ENCODE measurements around the gene LZTR1. TPM values are rescaled to one million over a fixed set of nuclear protein-coding genes. Genes with fewer than 3 reads are reported as not detected.

Gene LZTR1
- total RNA-seq, 1 donor from 2014 or later: 21.9 TPM

DNA sequence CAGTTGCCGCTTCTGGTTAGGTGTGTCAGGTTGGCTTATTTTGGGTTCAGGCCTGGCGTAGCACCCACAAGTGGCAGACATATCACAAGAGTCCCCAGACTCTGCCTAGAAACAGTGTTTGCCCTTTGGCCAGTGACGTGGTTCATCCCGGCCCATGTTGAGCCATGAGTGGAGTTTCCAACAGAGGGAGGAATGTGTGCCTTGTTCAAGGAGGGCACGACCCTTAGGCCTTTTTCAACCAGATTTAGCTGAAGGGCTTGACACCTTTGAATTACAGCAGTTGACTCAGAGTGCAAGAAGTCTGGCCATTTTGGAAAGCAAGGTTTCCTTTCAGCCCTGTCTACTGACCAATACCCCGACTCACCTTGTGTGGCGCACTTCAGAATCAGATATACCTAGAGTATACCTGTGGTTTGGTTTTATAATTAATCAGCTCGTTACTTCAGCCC, 30.1 kb upstream of the LZTR1 start:
- H3K4me1 ChIP-seq: no peaks in the 10 kb centered on the region
- peaks cover 60% of the 10 kb centered on the region for H3K79me2 ChIP-seq (ENCODE audit: low read depth)
- Mint-ChIP-seq H3K27me3 (ENCODE audit: insufficient read depth, low read depth) (peaks cover 2% of the 10 kb centered on the region), H3K27ac (no peak overlapping the region), H3K4me1 (peaks cover 12% of the 10 kb centered on the region), H3K9me3 (no peaks in the 10 kb centered on the region), H3K4me3 (no peak overlapping the region), H3K36me3 (peaks cover 19% of the 10 kb centered on the region)
- H3K27me3 ChIP-seq: peaks cover 15% of the 10 kb centered on the region
- no peak overlapping the region for H3K4me3 ChIP-seq
- H3K4me2 ChIP-seq: no peak overlapping the region
- H3K9ac ChIP-seq: no peak overlapping the region
- H3K27ac ChIP-seq: no peak overlapping the region
- TF ChIP-seq EZH2phosphoT487 (IDR thresholded peaks at IDR 0.05) (no peak), EZH2 (IDR thresholded peaks at IDR 0.05) (no peak), CTCF (IDR thresholded peaks at IDR 0.05) (no peak)
- no peaks in the 10 kb centered on the region for H3K9me3 ChIP-seq (ENCODE audit: low read depth)
- peak; percentile 26 for DNase-seq (ENCODE audit: low spot score)
- H2AFZ ChIP-seq (replicated peaks): no peak overlapping the region
- H3K36me3 ChIP-seq: no peaks in the 10 kb centered on the region
- H4K20me1 ChIP-seq (ENCODE audit: low read depth): peaks cover 92% of the 10 kb centered on the region
- H3F3A ChIP-seq (ENCODE audit: low read depth): peaks cover 39% of the 10 kb centered on the region

GRCh38 chr22:20952544-20953341, 29.4 kb upstream of the LZTR1 start:
- no peak for DNase-seq (ENCODE audit: low spot score)
- no peak overlapping the region for H3K9ac ChIP-seq
- no peak overlapping the region for H3K4me2 ChIP-seq
- no peak overlapping the region for H3K4me3 ChIP-seq
- no peaks in the 10 kb centered on the region for H3K9me3 Mint-ChIP-seq
- H3K4me3 Mint-ChIP-seq: no peak overlapping the region
- peaks cover 2% of the 10 kb centered on the region for H3K27me3 Mint-ChIP-seq (ENCODE audit: insufficient read depth, low read depth)
- peaks cover 12% of the 10 kb centered on the region for H3K4me1 Mint-ChIP-seq
- H3K4me1 ChIP-seq: no peaks in the 10 kb centered on the region
- peaks cover 23% of the 10 kb centered on the region for H3K27me3 ChIP-seq
- no peak overlapping the region for H2AFZ ChIP-seq (replicated peaks)
- H3K27ac ChIP-seq: no peak overlapping the region
- H3K36me3 ChIP-seq: no peaks in the 10 kb centered on the region
- H3K9me3 ChIP-seq (ENCODE audit: low read depth): no peaks in the 10 kb centered on the region
- H3K36me3 Mint-ChIP-seq: peaks cover 19% of the 10 kb centered on the region
- H4K20me1 ChIP-seq (ENCODE audit: low read depth): peaks cover 92% of the 10 kb centered on the region
- TF ChIP-seq CTCF (IDR thresholded peaks at IDR 0.05) (no peak), EZH2 (IDR thresholded peaks at IDR 0.05) (no peak), EZH2phosphoT487 (IDR thresholded peaks at IDR 0.05) (no peak)
- peaks cover 52% of the 10 kb centered on the region for H3K79me2 ChIP-seq (ENCODE audit: low read depth)
- H3F3A ChIP-seq (ENCODE audit: low read depth): peaks cover 39% of the 10 kb centered on the region
- H3K27ac Mint-ChIP-seq: no peak overlapping the region

DNA sequence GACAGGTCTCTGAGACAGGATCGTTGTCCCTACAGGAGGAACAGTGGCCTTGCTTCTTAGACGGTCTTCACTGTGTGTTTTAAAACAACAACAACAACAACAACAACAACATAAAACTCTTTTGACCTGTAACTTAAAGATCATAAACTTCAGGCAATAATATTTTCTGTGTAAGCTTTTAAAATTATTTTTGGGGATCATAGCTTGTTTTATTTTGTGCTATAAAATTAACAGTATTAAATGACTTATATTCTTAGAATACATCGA, 28.8 kb upstream of the LZTR1 start:
- no peak overlapping the region for H3K27ac Mint-ChIP-seq
- peaks cover 7% of the 10 kb centered on the region for H3K27me3 Mint-ChIP-seq (ENCODE audit: insufficient read depth, low read depth)
- no peak overlapping the region for H3K4me3 ChIP-seq
- H2AFZ ChIP-seq (replicated peaks): no peak overlapping the region
- peaks cover 17% of the 10 kb centered on the region for H3K4me1 Mint-ChIP-seq
- H3K36me3 Mint-ChIP-seq: peaks cover 19% of the 10 kb centered on the region
- H3K27me3 ChIP-seq: peaks cover 28% of the 10 kb centered on the region
- no peaks in the 10 kb centered on the region for H3K36me3 ChIP-seq
- H4K20me1 ChIP-seq (ENCODE audit: low read depth): peaks cover 92% of the 10 kb centered on the region
- H3K4me2 ChIP-seq: no peak overlapping the region
- no peaks in the 10 kb centered on the region for H3K4me1 ChIP-seq
- TF ChIP-seq EZH2phosphoT487 (IDR thresholded peaks at IDR 0.05): no peak
- TF ChIP-seq CTCF (IDR thresholded peaks at IDR 0.05): no peak
- no peak for TF ChIP-seq EZH2 (IDR thresholded peaks at IDR 0.05)
- H3K4me3 Mint-ChIP-seq: no peak overlapping the region
- no peak for DNase-seq (ENCODE audit: low spot score)
- peaks cover 46% of the 10 kb centered on the region for H3K79me2 ChIP-seq (ENCODE audit: low read depth)
- no peak overlapping the region for H3K27ac ChIP-seq
- no peaks in the 10 kb centered on the region for H3K9me3 ChIP-seq (ENCODE audit: low read depth)
- no peaks in the 10 kb centered on the region for H3K9me3 Mint-ChIP-seq
- H3F3A ChIP-seq (ENCODE audit: low read depth): peaks cover 42% of the 10 kb centered on the region
- H3K9ac ChIP-seq: no peak overlapping the region
